HUDEP-2 (cell line): ENCODE measurements around the gene MRPL43.

ENCODE experiments used
- DNase-seq, 76 experiments: peaks; one replicate each; lab custom pipeline; 2025; ENCODE audit not compliant: unreplicated experiment in 76 of 76; lab: John Stamatoyannopoulos, UW

MRPL43 gene

GRCh38 chr10:100969187-100970075 is 17.9 kb downstream of the MRPL43 start, which contains the start of gene SEMA4G:
Gene SEMA4G, plus strand, starts transcription at chr10:100969504. Its CDS starts 3,409 bp downstream, at chr10:100972913.
- peak in 22 of 76 experiments; percentile 7 to 44 (median 16) for DNase-seq

DNA sequence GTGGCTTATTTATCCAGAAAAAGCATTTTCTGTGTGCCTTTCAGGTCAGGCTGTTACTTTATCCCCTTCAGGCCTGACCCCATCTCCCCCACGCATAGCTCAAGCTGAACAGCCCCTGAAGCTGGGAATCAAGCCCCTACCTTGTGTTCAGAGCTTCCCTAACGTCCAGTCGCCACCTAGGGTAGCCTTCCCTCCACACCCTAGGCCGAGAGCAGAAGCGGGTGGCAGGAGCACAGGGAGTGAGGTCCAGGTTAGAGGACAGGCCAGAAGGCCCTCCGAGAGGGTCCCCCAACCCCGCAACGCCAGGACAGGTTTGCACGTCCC is 18.5 kb downstream of the MRPL43 start:
- DNase-seq = no peak

GRCh38 chr10:100968062-100968736 is 19.1 kb downstream of the MRPL43 start:
- no peak for DNase-seq

DNA sequence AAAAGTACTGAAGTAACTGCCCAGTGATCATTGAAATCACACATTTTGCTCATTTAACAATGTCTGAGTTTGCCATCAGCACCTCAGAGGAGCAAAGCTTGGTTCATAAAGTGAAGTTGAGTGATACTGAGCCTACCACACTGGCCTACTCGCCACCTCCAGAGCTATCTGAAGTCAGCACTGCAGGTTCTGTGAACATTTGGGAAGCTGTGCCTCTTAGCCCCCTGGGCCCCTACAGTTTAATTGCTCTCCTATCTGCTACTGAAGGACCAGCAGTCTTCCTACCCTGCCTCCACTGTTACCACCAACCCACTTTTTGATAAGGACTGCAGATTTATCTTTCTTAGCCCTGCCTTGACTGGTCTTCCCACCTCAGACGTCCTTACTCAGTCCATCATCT is 20.0 kb downstream of the MRPL43 start:
- no peak for DNase-seq

GRCh38 chr10:100966887-100967286 is 20.4 kb downstream of the MRPL43 start:
- DNase-seq = no peak

DNA sequence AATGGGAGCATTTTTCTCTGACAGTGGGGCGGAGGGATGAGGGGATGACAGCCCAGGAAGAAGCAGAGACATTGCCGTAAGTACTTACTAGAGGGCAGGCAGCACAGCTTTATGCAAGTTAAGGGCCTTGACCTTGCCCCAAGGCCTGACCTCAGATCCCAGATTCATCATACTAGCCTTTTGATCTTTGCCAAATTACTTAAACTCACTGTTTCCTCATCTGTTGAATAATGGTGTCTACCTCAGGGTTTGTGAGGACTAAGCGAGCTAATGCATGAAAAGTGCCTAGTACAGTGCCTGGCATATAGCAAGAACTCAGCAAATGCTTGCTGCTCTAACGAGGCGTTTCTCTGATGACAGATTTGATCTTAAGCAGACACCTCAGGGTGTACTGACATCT is 21.5 kb downstream of the MRPL43 start:
- no peak for DNase-seq

GRCh38 chr10:100963826-100964225 is 23.5 kb downstream of the MRPL43 start:
- DNase-seq = no peak

DNA sequence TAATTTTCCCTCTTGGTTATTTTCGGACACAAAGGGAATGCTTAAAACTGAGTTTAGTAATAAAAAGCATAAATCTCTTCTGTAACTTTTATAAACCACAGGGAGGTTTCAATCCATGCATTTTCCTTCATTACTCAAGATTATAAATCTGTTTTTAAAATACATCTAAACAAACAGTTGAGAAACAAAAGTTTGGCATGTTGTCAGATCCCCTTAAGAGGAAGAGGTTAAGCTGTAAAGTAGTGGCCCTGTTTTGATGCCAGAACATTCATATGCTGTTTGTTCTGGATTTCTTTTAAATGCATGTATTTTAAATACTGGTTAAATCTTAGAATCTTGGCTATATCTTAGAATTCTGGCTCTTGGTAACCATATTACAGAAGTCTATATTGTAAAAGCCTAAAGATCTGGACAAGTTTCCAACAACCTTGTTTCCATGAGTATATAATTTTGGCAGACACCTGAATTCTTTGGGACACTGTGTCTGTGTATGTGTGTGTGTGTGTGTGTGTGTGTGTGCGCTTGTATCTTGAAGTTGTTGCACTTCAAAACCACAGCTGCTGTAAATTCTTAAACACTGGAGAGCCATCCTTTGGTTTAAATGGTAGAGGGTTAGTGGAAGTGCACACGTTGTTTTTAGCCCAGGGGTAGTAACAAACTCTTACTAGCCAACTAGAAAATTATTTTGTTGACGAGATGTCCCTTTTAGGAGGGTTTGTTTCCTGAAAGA is 24.8 kb downstream of the MRPL43 start:
- DNase-seq = no peak

DNA sequence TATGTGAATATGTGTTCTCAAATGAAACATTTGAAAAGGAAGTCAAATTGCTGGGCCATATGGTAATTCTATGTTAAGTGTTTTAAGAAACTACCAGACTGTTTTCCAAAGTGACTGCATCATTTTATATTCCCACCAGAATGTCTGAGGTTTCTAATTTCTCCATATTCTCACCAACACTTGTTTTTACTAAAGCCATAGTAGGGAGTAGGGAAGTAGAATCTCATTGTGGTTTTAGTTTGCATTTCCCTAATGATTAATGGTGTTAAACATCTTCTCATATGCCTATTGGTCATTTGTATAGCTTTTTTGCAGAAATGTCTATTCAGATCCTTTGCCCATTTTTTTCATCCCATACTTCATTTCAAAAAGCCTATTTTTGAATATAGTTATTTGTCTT is 27.0 kb downstream of the MRPL43 start:
- DNase-seq = no peak

GRCh38 chr10:100948916-100949315 is 38.4 kb downstream of the MRPL43 start:
- DNase-seq = no peak

GRCh38 chr10:100945754-100946153 is 41.5 kb downstream of the MRPL43 start:
- DNase-seq = no peak

GRCh38 chr10:100943508-100943907 is 43.8 kb downstream of the MRPL43 start:
- DNase-seq = no peak

- DNase-seq = no peak
These were observed 45.1 kb downstream of the MRPL43 start for GRCh38 chr10:100942229-100942628.

GRCh38 chr10:100939763-100940344 is 47.4 kb downstream of the MRPL43 start:
- no peak for DNase-seq
